DMS53 (cell line): ENCODE data around the gene ARHGEF28.

Source experiments
- DNase-seq: peaks from one replicate; lab custom pipeline; 2025; lab: John Stamatoyannopoulos, UW

ARHGEF28 gene

GRCh38 chr5:73694089-73694488 is 68.1 kb downstream of the ARHGEF28 start:
- DNase-seq: no peak

GRCh38 chr5:73698011-73698410 is 72.0 kb downstream of the ARHGEF28 start:
- DNase-seq: no peak

- peak; percentile 77 for DNase-seq
These were observed 75.6 kb downstream of the ARHGEF28 start for GRCh38 chr5:73701566-73701965.

GRCh38 chr5:73702534-73702933 is 76.5 kb downstream of the ARHGEF28 start:
- no peak for DNase-seq

GRCh38 chr5:73702951-73703350 is 77.0 kb downstream of the ARHGEF28 start:
- no peak for DNase-seq

- no peak for DNase-seq
These were observed 79.4 kb downstream of the ARHGEF28 start for GRCh38 chr5:73705364-73705763.

- no peak for DNase-seq
These were observed 81.0 kb downstream of the ARHGEF28 start for GRCh38 chr5:73706963-73707362.

GRCh38 chr5:73709536-73710129 is 83.6 kb downstream of the ARHGEF28 start:
- DNase-seq: no peak

GRCh38 chr5:73716284-73716808 is 90.3 kb downstream of the ARHGEF28 start:
- no peak for DNase-seq

GRCh38 chr5:73718762-73719161 is 92.8 kb downstream of the ARHGEF28 start:
- DNase-seq: no peak

- no peak for DNase-seq
These were observed 93.6 kb downstream of the ARHGEF28 start for GRCh38 chr5:73719632-73720031.

GRCh38 chr5:73722231-73722630 is 96.2 kb downstream of the ARHGEF28 start:
- no peak for DNase-seq

GRCh38 chr5:73726071-73726470 is 100.1 kb downstream of the ARHGEF28 start:
- DNase-seq: no peak

- no peak for DNase-seq
These were observed 100.7 kb downstream of the ARHGEF28 start for GRCh38 chr5:73726606-73727231.

GRCh38 chr5:73727470-73727869 is 101.5 kb downstream of the ARHGEF28 start:
- no peak for DNase-seq

- DNase-seq: no peak
These were observed 102.7 kb downstream of the ARHGEF28 start for GRCh38 chr5:73728493-73729273.

- no peak for DNase-seq
These were observed 103.3 kb downstream of the ARHGEF28 start for GRCh38 chr5:73729329-73729728.

GRCh38 chr5:73732045-73732444 is 106.0 kb downstream of the ARHGEF28 start:
- no peak for DNase-seq

- DNase-seq: no peak
These were observed 107.2 kb downstream of the ARHGEF28 start for GRCh38 chr5:73733219-73733618.

- DNase-seq: no peak
These were observed 109.2 kb downstream of the ARHGEF28 start for GRCh38 chr5:73735032-73735734.

GRCh38 chr5:73739650-73740049 is 113.7 kb downstream of the ARHGEF28 start:
- DNase-seq: no peak

- DNase-seq: no peak
These were observed 114.3 kb downstream of the ARHGEF28 start for GRCh38 chr5:73740274-73740790.
